Right lobe of liver (tissue), 6 donors: ENCODE results near the gene NRTN. TPM values are rescaled to one million over a fixed set of nuclear protein-coding genes. Genes with fewer than 3 reads are reported as not detected.

ENCODE experiments used
- ATAC-seq, 4 donors: fragments of 200-7000 bp; cut with Tn5 transposase; one replicate each; pipeline ENCODE4 v1.9.1; 2020; ENCODE audit warnings: mild to moderate bottlenecking in 4 of 4, moderate library complexity in 4 of 4
- DNase-seq, 3 donors: peaks; one replicate each; pipeline ENCODE4 v3.0.0-alpha.2; 2020
- H3K27ac ChIP-seq, 3 donors: fragments of 200-600 bp; one replicate each; pipeline ENCODE4 v1.8.0; 2022
- H3K27me3 ChIP-seq, 2 donors: fragments of 200-600 bp; one replicate each; pipeline ENCODE4 v1.8.0; 2022
- H3K36me3 ChIP-seq, 4 donors: fragments of 200-600 bp; sonication (generic) in 1 of 4; one replicate each; pipeline versions ENCODE4 v1.5.1 to v1.8.0; 2017 to 2022; ENCODE audit warnings: control low read depth in 1 of 4
- H3K4me1 ChIP-seq, 4 donors: fragments of 200-600 bp; sonication (generic) in 1 of 4; one replicate each; pipeline versions ENCODE4 v1.5.1 to v1.8.0; 2017 to 2022; ENCODE audit warnings: control low read depth in 1 of 4
- H3K4me3 ChIP-seq, 3 donors: fragments of 200-600 bp; one replicate each; pipeline ENCODE4 v1.8.0; 2022
- H3K9me3 ChIP-seq, 4 donors: fragments of 200-600 bp; sonication (generic) in 1 of 4; one replicate each; pipeline versions ENCODE4 v1.5.1 to v1.8.0; 2017 to 2022; ENCODE audit warnings: control low read depth in 1 of 4
- CTCF ChIP-seq, 4 donors: fragments of 200-600 bp in 3 of 4; fragments of 450-650 bp in 1 of 4; IDR thresholded peaks; one replicate each; pipeline versions ENCODE4 v1.5.1 to v1.8.0; 2016 to 2022; ENCODE audit warnings: antibody characterized with exemption in 4 of 4, mild to moderate bottlenecking in 2 of 4
- POLR2A ChIP-seq: fragments of 450-650 bp; IDR thresholded peaks from one replicate; pipeline ENCODE4 v1.6.1; 2017; ENCODE audit warnings: antibody characterized with exemption, mild to moderate bottlenecking
- WGBS: methylation state at CpG from one replicate; pipeline ENCODE4 v1.1.6; 2018; ENCODE audit warnings: low coverage, low lambda C conversion rate; ENCODE audit not compliant: insufficient coverage; ENCODE audit errors: missing lambda C conversion rate; 5-methylcytosine and 5-hydroxymethylcytosine counted together
- intact Hi-C, 2 donors: fragments of 100-400 bp; cut with DNase I; formaldehyde crosslinking; loops; one replicate each; pipeline versions ENCODE4 v1.11.2 to v1.14.1; 2022
- total RNA-seq, 6 experiments: library from RNA; depleted of rRNA in 2 of 6; stranded (reverse); fragments of >200 nt in 2 of 6; fragmentation: NEBNext Ultra II Directional in 3 of 6; extraction: Animal tissue kit (Norgen Biotek cat#: 25700) in 3 of 6; gene quantifications; one replicate each; pipeline versions ENCODE4 v1.1.0 to v1.2.4, GENCODE V29; 2016 to 2023
- donor health status: DM: no; HTN: yes; CAD: no.
- donor health status: DM: no; HTN: no; CAD: no.
- donor health status: DM: no; HTN: no; CAD: no.
- donor health status: DM: no; HTN: yes; CAD: no.
- donor health status: DM: no; HTN: yes; CAD: no.

Gene NRTN
- total RNA-seq, 6 experiments from 2014 or later: 4.7 to 11.6 (median 9.8) TPM

DNA sequence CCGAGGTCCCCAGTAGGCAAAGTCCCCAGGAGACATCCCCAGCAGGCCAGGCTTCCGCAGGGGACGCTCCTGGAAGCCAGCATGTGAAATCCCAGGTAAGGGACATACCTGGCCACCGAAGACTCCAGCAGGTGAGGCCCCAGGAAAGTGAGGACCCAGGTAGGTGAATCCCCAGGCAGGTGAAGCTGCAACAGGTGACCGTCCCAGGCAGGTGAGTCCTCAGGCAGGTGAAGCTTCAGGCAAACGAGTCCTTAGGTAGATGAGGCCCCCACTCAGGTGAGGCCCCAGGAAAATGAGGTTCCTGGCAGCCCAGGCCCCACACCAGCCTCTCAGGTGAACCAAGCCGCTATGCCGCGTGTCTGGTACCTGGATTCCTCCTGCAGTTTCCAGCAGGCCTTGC lies 26.3 kb downstream of the NRTN start:
- Histone ChIP-seq H3K27me3 (no peaks in the 10 kb centered on the region), H3K9me3 (no peaks in the 10 kb centered on the region), H3K27ac (no peak overlapping the region), H3K36me3 (no peaks in the 10 kb centered on the region), H3K4me1 (peaks cover 0 to 13% (median 4%) of the 10 kb centered on the region in 4 donors), H3K4me3 (no peak overlapping the region)
- intact Hi-C loops: no loop called here
- TF ChIP-seq CTCF (IDR thresholded peaks at IDR 0.05): no peak
- no peak for ATAC-seq
- WGBS: no CpG with 5 or more reads among the region's 9 CpGs
- no peak for DNase-seq

DNA sequence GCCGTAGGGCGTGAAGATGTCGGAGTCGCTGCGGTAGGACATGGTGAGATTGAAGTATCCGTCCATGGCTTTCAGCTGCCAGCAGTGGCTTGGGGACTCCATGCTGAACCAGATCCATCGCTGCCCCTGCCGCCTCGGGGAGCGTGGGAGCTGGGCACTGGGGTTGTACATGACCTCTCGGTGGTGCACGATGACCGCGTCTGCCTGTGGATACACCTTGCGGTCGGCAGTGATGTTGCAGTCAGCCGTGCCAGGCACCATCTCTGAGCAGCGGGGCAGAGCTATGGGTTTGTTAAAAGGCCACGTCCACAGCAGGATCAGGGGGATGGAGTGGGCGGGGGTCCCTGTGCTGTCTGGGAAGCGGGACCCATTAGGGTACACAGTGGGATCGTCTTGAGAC lies 27.2 kb downstream of the NRTN start:
- Histone ChIP-seq H3K9me3 (no peaks in the 10 kb centered on the region), H3K27me3 (no peaks in the 10 kb centered on the region), H3K4me3 (no peak overlapping the region), H3K27ac (no peak overlapping the region), H3K36me3 (no peaks in the 10 kb centered on the region), H3K4me1 (peaks cover 0 to 6% (median 3%) of the 10 kb centered on the region in 4 donors)
- WGBS: 60% methylated on average over 1 of the region's 22 CpGs
- ATAC-seq (no peak), DNase-seq (no peak)
- TF ChIP-seq POLR2A (no peak), CTCF (IDR thresholded peaks at IDR 0.05) (no peak)
- intact Hi-C loops: no loop called here

- no peak for ATAC-seq
- intact Hi-C loops: no loop called here
- TF ChIP-seq POLR2A (no peak), CTCF (IDR thresholded peaks at IDR 0.05) (no peak)
- Histone ChIP-seq H3K27ac (no peak overlapping the region), H3K27me3 (no peaks in the 10 kb centered on the region), H3K36me3 (no peaks in the 10 kb centered on the region), H3K4me3 (no peak overlapping the region), H3K9me3 (no peaks in the 10 kb centered on the region), H3K4me1 (peaks cover 0 to 11% (median 4%) of the 10 kb centered on the region in 4 donors)
- 96% methylated on average over 3 of the region's 6 CpGs for WGBS
- no peak for DNase-seq
These were observed 27.8 kb downstream of the NRTN start for GRCh38 chr19:5832527-5833216.

GRCh38 chr19:5837761-5838352 lies 33.0 kb downstream of the NRTN start:
- Histone ChIP-seq H3K9me3 (no peaks in the 10 kb centered on the region), H3K27me3 (no peaks in the 10 kb centered on the region), H3K4me3 (peak overlapping the region; percentile 40 to 56 (median 48)), H3K36me3 (no peaks in the 10 kb centered on the region), H3K27ac (peak overlapping the region; percentile 28 to 63 (median 47)), H3K4me1 (peaks cover 0 to 26% (median 11%) of the 10 kb centered on the region in 4 donors)
- ATAC-seq (peak; percentile 38 to 59 (median 50)), DNase-seq (no peak)
- 21% methylated on average over 15 of the region's 15 CpGs for WGBS
- intact Hi-C loops: no loop called here
- no peak for TF ChIP-seq POLR2A
- no peak for TF ChIP-seq CTCF (IDR thresholded peaks at IDR 0.05)
